Stomach (tissue), 9 donors: ENCODE results near the gene HOXC13. TPM values are rescaled to one million over a fixed set of nuclear protein-coding genes. Genes with fewer than 3 reads are reported as not detected.

ENCODE experiments used
- DNase-seq, 2 donors: peaks; one replicate each; pipeline versions ENCODE4 v3.0.0 to v3.0.0-alpha.2; 2013 to 2019
- H3K27ac ChIP-seq, 5 donors: fragments of 200-600 bp in 4 of 5; sonication (generic) in 4 of 5; one replicate each; pipeline ENCODE4 v1.5.1; 2013 to 2019; ENCODE audit warnings: mild to moderate bottlenecking in 1 of 5, moderate library complexity in 1 of 5
- H3K27me3 ChIP-seq, 3 donors: fragments of 200-600 bp; sonication (generic); one replicate each; pipeline ENCODE4 v1.5.1; 2017 to 2019; ENCODE audit warnings: mixed run types in 1 of 3
- H3K36me3 ChIP-seq, 4 donors: fragments of 200-600 bp; sonication (generic); 1 replicate in 3 of 4; 2 replicates in 1 of 4; pipeline ENCODE4 v1.5.1; 2016 to 2019
- H3K4me1 ChIP-seq, 4 donors: fragments of 200-600 bp; sonication (generic); one replicate each; pipeline ENCODE4 v1.5.1; 2016 to 2019
- H3K4me3 ChIP-seq, 4 donors: fragments of 200-600 bp; sonication (generic) in 3 of 4; one replicate each; pipeline ENCODE4 v1.5.1; 2016 to 2019; ENCODE audit warnings: mild to moderate bottlenecking in 1 of 4
- H3K9me3 ChIP-seq, 4 donors: fragments of 200-600 bp; sonication (generic); one replicate each; pipeline ENCODE4 v1.5.1; 2016 to 2019
- EP300 ChIP-seq: sonication (generic); formaldehyde crosslinking; IDR thresholded peaks from one replicate; pipeline ENCODE4 v1.6.1; 2017; ENCODE audit warnings: antibody characterized with exemption
- POLR2A ChIP-seq, 4 donors: fragments of 450-650 bp; IDR thresholded peaks; one replicate each; pipeline ENCODE4 v1.6.1; 2016; ENCODE audit warnings: antibody characterized with exemption in 4 of 4, control low read depth in 2 of 4, mild to moderate bottlenecking in 1 of 4, moderate library complexity in 1 of 4
- POLR2AphosphoS5 ChIP-seq, 3 donors: sonication (generic); formaldehyde crosslinking; IDR thresholded peaks; one replicate each; pipeline ENCODE4 v1.6.1; 2016; ENCODE audit warnings: antibody characterized with exemption in 3 of 3
- WGBS, 5 donors: extraction: QIAGEN DNeasy Blood & Tissue Kit in 3 of 5; methylation state at CpG; one replicate each; pipeline versions ENCODE4 v1.1.5 to v1.1.7; 2013 to 2018; 5-methylcytosine and 5-hydroxymethylcytosine counted together
- intact Hi-C: fragments of 100-400 bp; cut with DNase I; formaldehyde crosslinking; loops from one replicate; pipeline ENCODE4 v1.15.1; 2023; ENCODE audit warnings: low total_unique reads
- polyA plus RNA-seq, 3 donors: library from polyadenylated mRNA; stranded (reverse); fragments of 200-250 nt; gene quantifications; one replicate each; pipeline ENCODE4 v1.2.3, GENCODE V29; 2013
- total RNA-seq, 5 donors: library from RNA; depleted of rRNA; stranded (reverse); fragments of >200 nt; gene quantifications; one replicate each; pipeline versions ENCODE4 v1.1.0 to v1.2.3, GENCODE V29; 2014 to 2016
- TF ChIP-seq, protein P1 (sequence below), 7 experiments: fragments of 450-650 bp in 4 of 7; fragments of 200-600 bp in 3 of 7; sonication (generic) in 3 of 7; IDR thresholded peaks; one replicate each; pipeline ENCODE4 v1.5.1; 2016 to 2019; ENCODE audit warnings: antibody characterized with exemption in 7 of 7, control low read depth in 2 of 7, mild to moderate bottlenecking in 1 of 7
- donor health status: healthy with polysubstance abuse.
- donor health status: Bipolar disorder and iron deficiency.
- donor health status: healthy.

HOXC13 gene
- total and polyA plus RNA-seq, 8 donors: not detected

DNA sequence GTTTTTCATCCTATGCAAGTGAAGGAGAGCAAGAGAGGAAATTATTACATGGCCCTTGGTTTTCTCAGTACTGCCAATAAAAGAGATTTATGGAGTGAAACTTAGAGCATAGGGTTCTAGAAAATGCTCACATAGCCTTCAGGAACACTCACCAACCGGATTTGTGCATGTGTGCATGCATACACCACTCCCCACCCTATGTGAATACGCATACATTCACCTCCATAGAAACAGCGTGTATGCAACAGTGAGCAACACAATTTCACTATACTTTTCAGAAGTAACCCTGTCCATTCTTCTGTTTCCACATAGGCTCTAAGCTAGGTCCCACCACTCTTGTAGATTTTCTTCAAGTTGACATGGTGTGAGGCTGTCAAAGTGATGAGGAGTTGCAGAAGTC is 31.5 kb upstream of the HOXC13 start:
- 65 to 73% (median 65%) methylated on average over 3 of the region's 3 CpGs for WGBS, 5 donors
- Histone ChIP-seq H3K9me3 (no peaks in the 10 kb centered on the region), H3K4me1 (no peaks in the 10 kb centered on the region), H3K4me3 (no peak overlapping the region), H3K27me3 (peaks cover 0 to 77% (median 11%) of the 10 kb centered on the region in 3 donors), H3K36me3 (no peaks in the 10 kb centered on the region), H3K27ac (no peak overlapping the region)
- no peak for DNase-seq
- intact Hi-C loops: no loop called here
- TF ChIP-seq POLR2AphosphoS5 (IDR thresholded peaks at IDR 0.05) (no peak), POLR2A (IDR thresholded peaks at IDR 0.05) (no peak)
- TF ChIP-seq, protein P1, sequence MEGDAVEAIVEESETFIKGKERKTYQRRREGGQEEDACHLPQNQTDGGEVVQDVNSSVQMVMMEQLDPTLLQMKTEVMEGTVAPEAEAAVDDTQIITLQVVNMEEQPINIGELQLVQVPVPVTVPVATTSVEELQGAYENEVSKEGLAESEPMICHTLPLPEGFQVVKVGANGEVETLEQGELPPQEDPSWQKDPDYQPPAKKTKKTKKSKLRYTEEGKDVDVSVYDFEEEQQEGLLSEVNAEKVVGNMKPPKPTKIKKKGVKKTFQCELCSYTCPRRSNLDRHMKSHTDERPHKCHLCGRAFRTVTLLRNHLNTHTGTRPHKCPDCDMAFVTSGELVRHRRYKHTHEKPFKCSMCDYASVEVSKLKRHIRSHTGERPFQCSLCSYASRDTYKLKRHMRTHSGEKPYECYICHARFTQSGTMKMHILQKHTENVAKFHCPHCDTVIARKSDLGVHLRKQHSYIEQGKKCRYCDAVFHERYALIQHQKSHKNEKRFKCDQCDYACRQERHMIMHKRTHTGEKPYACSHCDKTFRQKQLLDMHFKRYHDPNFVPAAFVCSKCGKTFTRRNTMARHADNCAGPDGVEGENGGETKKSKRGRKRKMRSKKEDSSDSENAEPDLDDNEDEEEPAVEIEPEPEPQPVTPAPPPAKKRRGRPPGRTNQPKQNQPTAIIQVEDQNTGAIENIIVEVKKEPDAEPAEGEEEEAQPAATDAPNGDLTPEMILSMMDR (IDR thresholded peaks at IDR 0.05): no peak

DNA sequence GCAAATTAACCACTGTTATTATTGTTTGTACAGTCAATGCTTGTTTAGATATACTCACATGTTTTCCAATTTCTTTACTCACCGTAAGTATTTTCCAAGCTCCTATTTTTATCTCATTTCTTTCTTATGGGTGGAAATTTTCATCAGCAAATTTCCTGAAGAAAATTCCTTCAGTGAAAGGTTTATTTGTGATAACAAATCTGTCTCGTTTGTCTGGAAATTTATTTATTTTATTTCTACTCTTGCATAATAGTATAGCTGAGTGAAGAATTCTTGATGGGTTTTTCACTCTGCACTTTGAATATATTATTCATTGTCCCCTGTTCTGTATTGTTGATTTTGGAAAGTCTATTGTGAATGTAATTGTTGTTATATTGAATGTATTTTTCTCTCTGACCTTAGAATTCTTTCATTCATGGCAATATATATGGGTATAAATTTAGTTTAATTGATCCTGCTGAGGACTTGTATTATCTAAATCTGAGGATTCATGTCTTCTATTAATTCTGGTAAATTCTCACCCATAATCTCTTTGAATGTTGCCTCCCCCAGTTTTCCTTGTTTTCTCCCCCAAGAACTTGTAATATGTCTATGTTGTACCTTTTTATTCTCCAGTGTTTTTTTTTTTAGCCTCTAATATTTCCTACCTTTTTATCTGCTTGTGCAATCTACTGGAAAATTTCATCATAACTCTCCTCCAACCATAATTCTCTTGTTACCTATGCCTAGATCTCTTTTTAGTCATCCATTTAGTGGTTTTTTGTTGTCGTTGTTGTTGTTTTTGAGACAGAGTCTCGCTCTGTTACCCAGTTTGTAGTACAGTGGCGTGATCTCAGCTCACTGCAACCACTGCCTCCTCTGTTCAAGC is 21.6 kb upstream of the HOXC13 start:
- intact Hi-C loops: no loop called here
- Histone ChIP-seq H3K9me3 (peaks cover 0 to 3% (median 0%) of the 10 kb centered on the region in 4 donors), H3K36me3 (no peaks in the 10 kb centered on the region), H3K27ac (no peak overlapping the region), H3K27me3 (peaks cover 0 to 95% (median 43%) of the 10 kb centered on the region in 3 donors), H3K4me3 (no peak overlapping the region), H3K4me1 (no peaks in the 10 kb centered on the region)
- TF ChIP-seq EP300 (no peak), POLR2AphosphoS5 (IDR thresholded peaks at IDR 0.05) (no peak), POLR2A (IDR thresholded peaks at IDR 0.05) (no peak)
- TF ChIP-seq, protein P1 (IDR thresholded peaks at IDR 0.05): no peak
- whole genome bisulfite sequencing, 5 donors: 63 to 75% (median 69%) methylated on average over 5 of the region's 5 CpGs
- no peak for DNase-seq

DNA sequence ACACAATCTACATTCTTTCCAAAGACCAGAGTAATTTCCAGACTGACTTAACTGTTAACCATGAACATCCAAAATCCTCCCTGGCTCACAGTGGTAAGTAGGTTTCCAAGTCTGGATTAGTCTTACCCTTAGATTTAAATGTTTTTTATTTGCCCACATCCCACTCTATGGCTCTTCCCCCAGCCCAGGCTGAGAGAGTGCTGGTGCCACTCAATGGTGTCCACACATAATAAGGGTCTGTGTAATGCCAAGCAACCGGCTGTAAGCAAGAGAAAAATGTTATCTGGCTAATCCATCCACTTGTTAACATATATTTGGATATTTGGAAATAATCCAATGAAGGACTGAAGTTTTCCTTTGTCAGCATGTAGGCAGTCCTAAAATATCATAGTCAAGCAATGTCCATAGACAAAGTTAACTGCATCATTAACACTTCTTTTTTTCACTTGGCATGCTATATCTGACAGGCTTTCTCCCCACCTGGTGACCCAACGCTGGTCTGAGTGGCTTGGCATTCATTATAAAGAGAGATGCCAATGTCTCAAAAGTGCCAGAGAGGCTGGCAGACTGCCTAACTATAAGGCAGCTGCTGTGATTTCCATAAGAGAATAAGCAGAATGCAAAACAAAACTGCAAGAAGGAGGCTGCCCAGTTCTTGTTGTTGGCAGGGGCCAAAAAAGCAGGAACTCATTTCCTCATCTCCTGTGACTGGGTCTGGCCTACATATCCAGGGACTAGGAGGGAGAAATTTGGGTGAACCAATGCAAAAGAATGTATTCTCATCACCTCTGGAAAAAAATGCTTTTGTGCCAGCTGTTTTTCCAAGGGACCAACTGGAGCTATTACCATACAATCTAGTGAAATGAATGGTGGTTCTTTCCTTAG is 13.9 kb upstream of the HOXC13 start:
- no peak for DNase-seq
- WGBS, 5 donors: 5 to 29% (median 24%) methylated on average over 2 of the region's 2 CpGs
- no peak overlapping the region for H3K27ac ChIP-seq
- peaks cover 0 to 11% (median 0%) of the 10 kb centered on the region in 4 donors for H3K4me1 ChIP-seq
- H3K9me3 ChIP-seq: peaks cover 0 to 7% (median 3%) of the 10 kb centered on the region in 4 donors
- TF ChIP-seq, protein P1 (IDR thresholded peaks at IDR 0.05): no peak
- TF ChIP-seq POLR2A (IDR thresholded peaks at IDR 0.05) (no peak), EP300 (no peak), POLR2AphosphoS5 (IDR thresholded peaks at IDR 0.05) (no peak)
- H3K27me3 ChIP-seq: peaks cover 18 to 99% (median 79%) of the 10 kb centered on the region in 3 donors
- no peak overlapping the region for H3K4me3 ChIP-seq
- intact Hi-C loops: no loop called here
- H3K36me3 ChIP-seq: no peaks in the 10 kb centered on the region
